Breast epithelium (tissue), 3 donors: ENCODE measurements around the gene RASA3.

ENCODE experiments used
- POLR2A ChIP-seq: fragments of 450-650 bp; IDR thresholded peaks from one replicate; pipeline ENCODE4 v1.6.1; 2016; ENCODE audit warnings: antibody characterized with exemption, mild to moderate bottlenecking, moderate library complexity
- POLR2AphosphoS5 ChIP-seq, 3 donors: sonication (generic); formaldehyde crosslinking; IDR thresholded peaks; one replicate each; pipeline ENCODE4 v1.6.1; 2017; ENCODE audit warnings: antibody characterized with exemption in 3 of 3
- TF ChIP-seq, protein P1 (sequence below), 3 donors: fragments of 450-650 bp; IDR thresholded peaks; one replicate each; pipeline ENCODE4 v1.5.1; 2016 to 2017; ENCODE audit warnings: antibody characterized with exemption in 3 of 3, mild to moderate bottlenecking in 3 of 3, moderate library complexity in 3 of 3

DNA sequence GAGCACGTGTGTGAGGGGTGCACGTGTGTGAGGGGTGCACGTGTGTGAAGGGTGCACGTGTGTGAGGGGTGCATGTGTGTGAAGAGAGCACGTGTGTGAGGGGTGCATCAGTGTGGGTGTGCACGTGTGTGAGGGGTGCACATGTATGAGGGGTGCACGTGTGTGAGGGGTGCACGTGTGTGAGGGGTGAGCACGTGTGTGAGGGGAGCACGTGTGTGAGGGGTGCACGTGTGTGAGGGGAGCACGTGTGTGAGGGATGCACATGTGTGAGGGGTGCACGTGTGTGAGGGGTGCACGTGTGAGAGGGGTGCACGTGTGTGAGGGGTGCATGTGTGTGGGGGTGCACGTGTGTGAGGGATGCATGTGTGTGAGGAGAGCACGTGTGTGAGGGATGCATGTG is 15.7 kb downstream of the RASA3 start:
- TF ChIP-seq, protein P1, sequence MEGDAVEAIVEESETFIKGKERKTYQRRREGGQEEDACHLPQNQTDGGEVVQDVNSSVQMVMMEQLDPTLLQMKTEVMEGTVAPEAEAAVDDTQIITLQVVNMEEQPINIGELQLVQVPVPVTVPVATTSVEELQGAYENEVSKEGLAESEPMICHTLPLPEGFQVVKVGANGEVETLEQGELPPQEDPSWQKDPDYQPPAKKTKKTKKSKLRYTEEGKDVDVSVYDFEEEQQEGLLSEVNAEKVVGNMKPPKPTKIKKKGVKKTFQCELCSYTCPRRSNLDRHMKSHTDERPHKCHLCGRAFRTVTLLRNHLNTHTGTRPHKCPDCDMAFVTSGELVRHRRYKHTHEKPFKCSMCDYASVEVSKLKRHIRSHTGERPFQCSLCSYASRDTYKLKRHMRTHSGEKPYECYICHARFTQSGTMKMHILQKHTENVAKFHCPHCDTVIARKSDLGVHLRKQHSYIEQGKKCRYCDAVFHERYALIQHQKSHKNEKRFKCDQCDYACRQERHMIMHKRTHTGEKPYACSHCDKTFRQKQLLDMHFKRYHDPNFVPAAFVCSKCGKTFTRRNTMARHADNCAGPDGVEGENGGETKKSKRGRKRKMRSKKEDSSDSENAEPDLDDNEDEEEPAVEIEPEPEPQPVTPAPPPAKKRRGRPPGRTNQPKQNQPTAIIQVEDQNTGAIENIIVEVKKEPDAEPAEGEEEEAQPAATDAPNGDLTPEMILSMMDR (IDR thresholded peaks at IDR 0.05), result no peak
- TF ChIP-seq POLR2AphosphoS5 (IDR thresholded peaks at IDR 0.05) (no peak), POLR2A (no peak)
